HG02870 (cell line): ENCODE measurements around the gene MYL7.

Experiments
- ATAC-seq: cut with Tn5 transposase; IDR thresholded peaks from one replicate; pipeline ENCODE4 v1.9.1; 2021; ENCODE audit warnings: mild to moderate bottlenecking, moderate library complexity; ENCODE audit not compliant: unreplicated experiment

Gene MYL7

GRCh38 chr7:44150966-44151941 lies 10.1 kb upstream of the MYL7 start:
- ATAC-seq, result no peak

- ATAC-seq, result peak; percentile 66
Measured at GRCh38 chr7:44150466-44150832, 9.3 kb upstream of the MYL7 start.

GRCh38 chr7:44149571-44150465 lies 8.7 kb upstream of the MYL7 start:
- ATAC-seq, result peak; percentile 5

GRCh38 chr7:44148961-44149536 lies 7.9 kb upstream of the MYL7 start:
- no peak for ATAC-seq

GRCh38 chr7:44148166-44148565 lies 7.0 kb upstream of the MYL7 start:
- ATAC-seq, result no peak

- no peak for ATAC-seq
Measured at GRCh38 chr7:44147026-44147991, 6.2 kb upstream of the MYL7 start.

GRCh38 chr7:44145969-44146911 lies 5.1 kb upstream of the MYL7 start:
- no peak for ATAC-seq

GRCh38 chr7:44145479-44145968 lies 4.4 kb upstream of the MYL7 start:
- ATAC-seq, result no peak

- no peak for ATAC-seq
Measured at GRCh38 chr7:44144968-44145478, 3.9 kb upstream of the MYL7 start.

- ATAC-seq, result no peak
Measured at GRCh38 chr7:44144426-44144967, 3.4 kb upstream of the MYL7 start.

GRCh38 chr7:44143646-44144250 lies 2.6 kb upstream of the MYL7 start:
- no peak for ATAC-seq

GRCh38 chr7:44142028-44142427 lies 896 bp upstream of the MYL7 start:
- ATAC-seq, result no peak

GRCh38 chr7:44140341-44140740 lies 791 bp downstream of the MYL7 start:
- ATAC-seq, result no peak

- no peak for ATAC-seq
Measured at GRCh38 chr7:44139311-44140010, 1.7 kb downstream of the MYL7 start.

GRCh38 chr7:44138698-44139097 lies 2.4 kb downstream of the MYL7 start:
- no peak for ATAC-seq

GRCh38 chr7:44136731-44137130 lies 4.4 kb downstream of the MYL7 start:
- no peak for ATAC-seq

GRCh38 chr7:44134943-44135628 lies 6.0 kb downstream of the MYL7 start:
- ATAC-seq, result no peak
